Stimulated activated CD4-positive, alpha-beta T cell treated with anti-CD3 and anti-CD28 coated beads, Interleukin-1b, Interleukin-23, amount 100 ng/mL, for 4 hours (primary cell): ENCODE data around the gene TAOK1.

Source experiments
- DNase-seq, 2 donors: peaks; one replicate each; pipeline ENCODE4 v3.0.0-alpha.2; 2020; ENCODE audit warnings: low read depth in 2 of 2

The TAOK1 gene

DNA sequence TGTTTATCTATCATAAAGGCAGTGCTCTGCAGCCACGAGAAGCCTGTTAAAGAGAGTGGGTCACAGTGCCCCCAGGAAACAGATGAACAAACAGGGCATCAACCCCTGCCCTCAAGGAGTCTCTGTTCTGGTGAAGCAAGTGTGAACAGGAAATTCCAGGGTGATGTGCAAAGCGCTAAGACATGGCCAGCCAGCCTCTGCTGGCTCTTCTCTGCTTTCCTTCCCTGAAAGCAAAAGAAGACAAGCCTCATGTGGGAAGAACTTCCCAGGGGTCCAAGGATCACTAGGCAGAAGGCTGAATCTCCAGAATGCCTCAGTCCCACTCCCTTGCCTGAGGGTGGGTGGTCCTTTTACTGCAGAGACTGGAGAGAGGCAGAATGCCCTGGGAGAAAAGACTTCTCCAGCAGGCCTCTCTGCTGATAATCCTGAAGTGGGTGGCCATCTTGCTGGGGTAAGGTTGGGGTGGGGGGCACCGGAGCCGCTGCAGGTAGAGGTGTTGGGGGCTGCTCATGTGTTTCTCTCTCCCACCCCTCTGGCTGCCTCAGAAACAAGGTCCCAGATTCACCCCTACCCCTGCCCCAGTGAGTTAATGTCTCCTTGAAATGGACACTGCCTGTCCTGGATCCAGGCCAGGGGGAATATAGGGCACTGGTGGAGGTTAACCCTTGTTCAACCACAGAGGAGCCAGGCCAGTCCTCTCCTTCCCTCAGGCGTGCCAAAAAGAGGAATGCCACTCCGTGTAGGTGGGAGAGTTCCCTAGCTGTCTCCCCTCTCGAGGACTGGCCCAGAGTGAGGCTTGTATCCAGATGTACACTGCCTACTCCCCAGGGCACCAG, 205.2 kb downstream of the TAOK1 start:
- no peak for DNase-seq

DNA sequence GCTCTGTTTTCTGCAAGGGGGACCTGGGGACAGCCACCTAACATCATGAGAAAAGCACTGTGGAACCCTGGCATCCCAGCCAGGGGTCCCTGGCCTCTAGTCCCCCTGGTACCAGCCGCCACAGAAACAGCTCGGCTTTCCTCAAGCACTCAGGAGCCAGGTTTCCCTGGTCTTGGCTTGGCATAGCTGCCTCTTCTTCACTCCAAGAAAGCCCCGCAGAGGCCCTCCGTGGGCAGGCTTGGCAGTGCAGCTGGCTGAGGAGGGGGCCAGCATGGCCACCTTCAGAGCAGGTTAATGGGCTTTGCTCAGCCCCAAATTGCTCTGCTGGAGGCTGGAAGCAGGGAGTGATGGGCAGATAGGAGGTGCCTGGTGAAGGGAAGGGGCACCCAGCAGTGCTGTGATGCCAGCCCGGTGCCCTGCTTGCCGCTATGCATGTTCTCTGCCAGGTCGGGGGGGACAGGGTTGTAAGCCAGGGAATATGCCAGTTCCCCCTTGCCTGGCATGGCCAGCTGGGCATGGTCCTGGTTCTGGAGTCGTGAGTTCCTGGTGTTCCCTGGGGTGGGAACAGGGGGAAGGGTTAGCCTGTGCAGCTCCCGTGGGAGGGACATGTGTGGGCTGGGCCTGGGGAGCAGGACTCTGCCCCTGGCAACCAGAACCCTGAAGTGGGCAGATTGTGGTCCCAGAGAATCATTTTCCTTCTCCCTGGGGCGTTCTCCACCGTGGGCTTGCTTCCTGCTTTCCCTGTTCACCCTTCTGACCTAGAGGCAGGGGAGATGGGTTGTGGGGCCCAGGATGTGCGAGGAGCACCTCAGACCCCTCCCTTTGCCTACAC, 206.0 kb downstream of the TAOK1 start:
- DNase-seq: no peak

DNA sequence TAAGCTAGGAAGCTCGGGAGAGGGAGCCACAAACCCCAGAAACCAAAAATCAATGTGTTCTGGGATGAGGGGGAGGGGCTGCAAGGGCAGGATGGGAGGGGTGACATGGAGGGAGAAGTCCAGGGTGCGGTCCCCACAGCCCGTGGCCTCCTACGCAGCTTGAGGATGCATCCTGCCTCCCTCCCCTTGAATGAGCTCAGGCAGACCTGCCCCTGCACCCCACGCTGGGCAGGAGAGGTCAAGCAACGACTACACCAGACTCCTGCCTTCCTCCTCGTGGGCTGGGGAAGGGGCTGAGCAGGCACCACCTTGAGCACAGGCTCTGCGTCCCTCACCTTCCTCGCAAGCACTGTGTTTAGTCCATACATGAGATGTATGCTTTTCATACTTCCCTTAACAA, 206.6 kb downstream of the TAOK1 start:
- no peak for DNase-seq

GRCh38 chr17:29597361-29598172, 207.4 kb downstream of the TAOK1 start:
- DNase-seq: no peak
